Stomach (tissue), 9 donors: Measurements from ENCODE around the gene CCDC69. TPM values are rescaled to one million over a fixed set of nuclear protein-coding genes. Genes with fewer than 3 reads are reported as not detected.
A peak's percentile ranks its signal among the peaks of the same experiment; 100 is the strongest.

ENCODE experiments used
- DNase-seq, 2 donors: peaks; one replicate each; pipeline versions ENCODE4 v3.0.0 to v3.0.0-alpha.2; 2013 to 2019
- H3K27ac ChIP-seq, 5 donors: fragments of 200-600 bp in 4 of 5; sonication (generic) in 4 of 5; one replicate each; pipeline ENCODE4 v1.5.1; 2013 to 2019; ENCODE audit warnings: mild to moderate bottlenecking in 1 of 5, moderate library complexity in 1 of 5
- H3K27me3 ChIP-seq, 3 donors: fragments of 200-600 bp; sonication (generic); one replicate each; pipeline ENCODE4 v1.5.1; 2017 to 2019; ENCODE audit warnings: mixed run types in 1 of 3
- H3K36me3 ChIP-seq, 4 donors: fragments of 200-600 bp; sonication (generic); 1 replicate in 3 of 4; 2 replicates in 1 of 4; pipeline ENCODE4 v1.5.1; 2016 to 2019
- H3K4me1 ChIP-seq, 4 donors: fragments of 200-600 bp; sonication (generic); one replicate each; pipeline ENCODE4 v1.5.1; 2016 to 2019
- H3K4me3 ChIP-seq, 4 donors: fragments of 200-600 bp; sonication (generic) in 3 of 4; one replicate each; pipeline ENCODE4 v1.5.1; 2016 to 2019; ENCODE audit warnings: mild to moderate bottlenecking in 1 of 4
- H3K9me3 ChIP-seq, 4 donors: fragments of 200-600 bp; sonication (generic); one replicate each; pipeline ENCODE4 v1.5.1; 2016 to 2019
- CTCF ChIP-seq, 7 experiments: fragments of 450-650 bp in 4 of 7; fragments of 200-600 bp in 3 of 7; sonication (generic) in 3 of 7; IDR thresholded peaks; one replicate each; pipeline ENCODE4 v1.5.1; 2016 to 2019; ENCODE audit warnings: antibody characterized with exemption in 7 of 7, control low read depth in 2 of 7, mild to moderate bottlenecking in 1 of 7
- EP300 ChIP-seq: sonication (generic); formaldehyde crosslinking; IDR thresholded peaks from one replicate; pipeline ENCODE4 v1.6.1; 2017; ENCODE audit warnings: antibody characterized with exemption
- POLR2A ChIP-seq, 4 donors: fragments of 450-650 bp; IDR thresholded peaks; one replicate each; pipeline ENCODE4 v1.6.1; 2016; ENCODE audit warnings: antibody characterized with exemption in 4 of 4, control low read depth in 2 of 4, mild to moderate bottlenecking in 1 of 4, moderate library complexity in 1 of 4
- POLR2AphosphoS5 ChIP-seq, 3 donors: sonication (generic); formaldehyde crosslinking; IDR thresholded peaks; one replicate each; pipeline ENCODE4 v1.6.1; 2016; ENCODE audit warnings: antibody characterized with exemption in 3 of 3
- WGBS, 5 donors: extraction: QIAGEN DNeasy Blood & Tissue Kit in 3 of 5; methylation state at CpG; one replicate each; pipeline versions ENCODE4 v1.1.5 to v1.1.7; 2013 to 2018; 5-methylcytosine and 5-hydroxymethylcytosine counted together
- intact Hi-C: fragments of 100-400 bp; cut with DNase I; formaldehyde crosslinking; loops from one replicate; pipeline ENCODE4 v1.15.1; 2023; ENCODE audit warnings: low total_unique reads
- polyA plus RNA-seq, 3 donors: library from polyadenylated mRNA; stranded (reverse); fragments of 200-250 nt; gene quantifications; one replicate each; pipeline ENCODE4 v1.2.3, GENCODE V29; 2013
- total RNA-seq, 5 donors: library from RNA; depleted of rRNA; stranded (reverse); fragments of >200 nt; gene quantifications; one replicate each; pipeline versions ENCODE4 v1.1.0 to v1.2.3, GENCODE V29; 2014 to 2016
- donor health status: healthy with polysubstance abuse.
- donor health status: Bipolar disorder and iron deficiency.
- donor health status: healthy.

Gene CCDC69
- total and polyA plus RNA-seq, 8 donors, result 5.5 to 173 (median 31.0) TPM

GRCh38 chr5:151219138-151219537 lies 4.8 kb downstream of the CCDC69 start:
- WGBS, 5 donors, result 89 to 93% (median 92%) methylated on average over 9 of the region's 9 CpGs

GRCh38 chr5:151218177-151218576 lies 5.7 kb downstream of the CCDC69 start:
- peaks cover 0 to 8% (median 4%) of the 10 kb centered on the region in 4 donors for H3K36me3 ChIP-seq
- 80 to 84% (median 80%) methylated on average over 5 to 6 of the region's 6 CpGs for WGBS, 5 donors
- H3K27me3 ChIP-seq, result no peaks in the 10 kb centered on the region
- no peak for TF ChIP-seq POLR2AphosphoS5 (IDR thresholded peaks at IDR 0.05)
- no peak for TF ChIP-seq POLR2A (IDR thresholded peaks at IDR 0.05)
- TF ChIP-seq CTCF (IDR thresholded peaks at IDR 0.05), result no peak
- TF ChIP-seq EP300, result no peak
- no peak overlapping the region for H3K4me3 ChIP-seq
- DNase-seq, result no peak
- intact Hi-C loops, result no loop called here
- peaks cover 29 to 88% (median 63%) of the 10 kb centered on the region in 4 donors for H3K4me1 ChIP-seq
- H3K27ac ChIP-seq, result peak overlapping the region in 2 of 5 donors; percentile 5 to 40
- no peaks in the 10 kb centered on the region for H3K9me3 ChIP-seq

More at GRCh38 chr5:151219138-151219537, 4.8 kb downstream of the CCDC69 start:
- H3K36me3 ChIP-seq, result peaks cover 0 to 8% (median 4%) of the 10 kb centered on the region in 4 donors
- H3K4me3 ChIP-seq, result no peak overlapping the region
- no peak for DNase-seq
- TF ChIP-seq EP300 (no peak), CTCF (IDR thresholded peaks at IDR 0.05) (no peak), POLR2AphosphoS5 (IDR thresholded peaks at IDR 0.05) (no peak), POLR2A (IDR thresholded peaks at IDR 0.05) (no peak)
- H3K27ac ChIP-seq, result peak overlapping the region in 1 of 5 donors; percentile 5
- intact Hi-C loops, result no loop called here
- H3K4me1 ChIP-seq, result peaks cover 30 to 83% (median 61%) of the 10 kb centered on the region in 4 donors
- H3K9me3 ChIP-seq, result no peaks in the 10 kb centered on the region
- no peaks in the 10 kb centered on the region for H3K27me3 ChIP-seq

GRCh38 chr5:151216781-151217180 lies 7.1 kb downstream of the CCDC69 start:
- WGBS, 5 donors, result 56 to 69% (median 63%) methylated on average over 5 of the region's 5 CpGs
- H3K4me1 ChIP-seq, result peaks cover 23 to 86% (median 52%) of the 10 kb centered on the region in 4 donors

GRCh38 chr5:151215546-151215880 lies 8.4 kb downstream of the CCDC69 start:
- H3K27ac ChIP-seq, result peak overlapping the region in 4 of 5 donors; percentile 53 to 84 (median 74)
- H3K27me3 ChIP-seq, result no peaks in the 10 kb centered on the region
- peaks cover 0 to 8% (median 4%) of the 10 kb centered on the region in 4 donors for H3K36me3 ChIP-seq
- H3K4me3 ChIP-seq, result no peak overlapping the region
- intact Hi-C loops, result no loop called here
- peaks cover 18 to 85% (median 39%) of the 10 kb centered on the region in 4 donors for H3K4me1 ChIP-seq
- no peaks in the 10 kb centered on the region for H3K9me3 ChIP-seq
- 88 to 95% (median 91%) methylated on average over 2 of the region's 2 CpGs for WGBS, 5 donors
- DNase-seq, result no peak
- TF ChIP-seq POLR2A (IDR thresholded peaks at IDR 0.05), result no peak
- no peak for TF ChIP-seq POLR2AphosphoS5 (IDR thresholded peaks at IDR 0.05)
- no peak for TF ChIP-seq CTCF (IDR thresholded peaks at IDR 0.05)
- no peak for TF ChIP-seq EP300

More at GRCh38 chr5:151216781-151217180, 7.1 kb downstream of the CCDC69 start:
- no peaks in the 10 kb centered on the region for H3K9me3 ChIP-seq
- H3K27ac ChIP-seq, result peak overlapping the region in 1 of 5 donors; percentile 47
- no peak overlapping the region for H3K4me3 ChIP-seq
- no peak for DNase-seq
- TF ChIP-seq EP300 (no peak), CTCF (IDR thresholded peaks at IDR 0.05) (no peak), POLR2AphosphoS5 (IDR thresholded peaks at IDR 0.05) (no peak), POLR2A (IDR thresholded peaks at IDR 0.05) (no peak)
- intact Hi-C loops, result no loop called here
- peaks cover 0 to 8% (median 4%) of the 10 kb centered on the region in 4 donors for H3K36me3 ChIP-seq
- H3K27me3 ChIP-seq, result no peaks in the 10 kb centered on the region
